Measurements from ENCODE around the gene SMIM30.

The SMIM30 gene

GRCh38 chr7:113083132-113083815 is 35.1 kb downstream of the SMIM30 start:
- no peak for TF ChIP-seq CTCF (IDR thresholded peaks at IDR 0.05; ENCODE audit: low read depth, low read length, missing control alignments)
- no peak for DNase-seq (ENCODE audit: low read depth)
- H3K4me3 ChIP-seq (ENCODE audit: low read depth, low read length) = no peak overlapping the region
- in situ Hi-C loops (cut with HindIII; ENCODE audit: low sequenced_read_pairs) = no loop called here

GRCh38 chr7:113078331-113078730 is 40.0 kb downstream of the SMIM30 start:
- no peak for TF ChIP-seq CTCF (IDR thresholded peaks at IDR 0.05; ENCODE audit: low read depth, low read length, missing control alignments)
- no peak overlapping the region for H3K4me3 ChIP-seq (ENCODE audit: low read depth, low read length)
- DNase-seq (ENCODE audit: low read depth) = no peak
- in situ Hi-C loops (cut with HindIII; ENCODE audit: low sequenced_read_pairs) = no loop called here

GRCh38 chr7:113076703-113077102 is 41.7 kb downstream of the SMIM30 start:
- no peak overlapping the region for H3K4me3 ChIP-seq (ENCODE audit: low read depth, low read length)
- no peak for DNase-seq (ENCODE audit: low read depth)
- TF ChIP-seq CTCF (IDR thresholded peaks at IDR 0.05; ENCODE audit: low read depth, low read length, missing control alignments) = no peak
- in situ Hi-C loops (cut with HindIII; ENCODE audit: low sequenced_read_pairs) = no loop called here

GRCh38 chr7:113071465-113071864 is 46.9 kb downstream of the SMIM30 start:
- DNase-seq (ENCODE audit: low read depth) = no peak

More at GRCh38 chr7:113071465-113071864, 46.9 kb downstream of the SMIM30 start:
- in situ Hi-C loops (cut with HindIII; ENCODE audit: low sequenced_read_pairs) = no loop called here
- TF ChIP-seq CTCF (IDR thresholded peaks at IDR 0.05; ENCODE audit: low read depth, low read length, missing control alignments) = no peak
- H3K4me3 ChIP-seq (ENCODE audit: low read depth, low read length) = no peak overlapping the region

Data from astrocyte of the cerebellum (primary cell).